ENCODE measurements around the gene GLT1D1. TPM values are rescaled to one million over a fixed set of nuclear protein-coding genes. Genes with fewer than 3 reads are reported as not detected.

Gene GLT1D1
- total RNA-seq, 4 donors from 2014 or later = not detected

DNA sequence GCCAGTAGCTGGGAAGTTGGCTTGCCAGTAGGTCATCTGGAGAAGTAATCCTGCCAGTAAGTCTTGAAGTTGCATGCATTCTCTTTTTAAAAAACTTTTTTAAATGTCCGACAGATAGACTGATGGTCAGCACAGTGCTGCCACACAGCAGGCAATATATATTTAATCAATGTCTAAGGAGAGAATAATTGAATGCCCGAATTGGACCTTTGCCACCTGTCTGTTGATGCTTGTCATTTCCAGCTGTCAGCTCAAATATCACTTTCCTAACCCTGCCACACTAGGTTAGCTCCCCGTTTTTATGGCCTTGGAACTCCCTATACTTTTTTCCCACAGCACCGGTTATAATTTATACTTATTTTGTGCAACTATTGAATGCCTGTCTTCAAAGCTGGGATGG is 27.4 kb upstream of the GLT1D1 start:
- in situ Hi-C loops (cut with MboI; ENCODE audit: low pct_ligation_motif_present in 1 of 4, low pct_unique_long_range_greater_than_20kb in 1 of 4, low sequenced_read_pairs in 3 of 4) = no loop called here
- TF ChIP-seq POLR2AphosphoS5 (IDR thresholded peaks at IDR 0.05) (no peak), EP300 (IDR thresholded peaks at IDR 0.05; ENCODE audit: low read depth) (no peak), POLR2A (IDR thresholded peaks at IDR 0.05) (no peak)
- TF ChIP-seq, protein P1, sequence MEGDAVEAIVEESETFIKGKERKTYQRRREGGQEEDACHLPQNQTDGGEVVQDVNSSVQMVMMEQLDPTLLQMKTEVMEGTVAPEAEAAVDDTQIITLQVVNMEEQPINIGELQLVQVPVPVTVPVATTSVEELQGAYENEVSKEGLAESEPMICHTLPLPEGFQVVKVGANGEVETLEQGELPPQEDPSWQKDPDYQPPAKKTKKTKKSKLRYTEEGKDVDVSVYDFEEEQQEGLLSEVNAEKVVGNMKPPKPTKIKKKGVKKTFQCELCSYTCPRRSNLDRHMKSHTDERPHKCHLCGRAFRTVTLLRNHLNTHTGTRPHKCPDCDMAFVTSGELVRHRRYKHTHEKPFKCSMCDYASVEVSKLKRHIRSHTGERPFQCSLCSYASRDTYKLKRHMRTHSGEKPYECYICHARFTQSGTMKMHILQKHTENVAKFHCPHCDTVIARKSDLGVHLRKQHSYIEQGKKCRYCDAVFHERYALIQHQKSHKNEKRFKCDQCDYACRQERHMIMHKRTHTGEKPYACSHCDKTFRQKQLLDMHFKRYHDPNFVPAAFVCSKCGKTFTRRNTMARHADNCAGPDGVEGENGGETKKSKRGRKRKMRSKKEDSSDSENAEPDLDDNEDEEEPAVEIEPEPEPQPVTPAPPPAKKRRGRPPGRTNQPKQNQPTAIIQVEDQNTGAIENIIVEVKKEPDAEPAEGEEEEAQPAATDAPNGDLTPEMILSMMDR (IDR thresholded peaks at IDR 0.05) = no peak
- Histone ChIP-seq H3K4me1 (peaks cover 6 to 29% (median 15%) of the 10 kb centered on the region in 4 donors), H3K36me3 (no peaks in the 10 kb centered on the region), H3K9me3 (no peaks in the 10 kb centered on the region), H3K27ac (no peak overlapping the region), H3K27me3 (no peaks in the 10 kb centered on the region), H3K4me3 (no peak overlapping the region)
- no peak for DNase-seq
- WGBS, 2 donors (ENCODE audit: low coverage in 1 of 2) = 73 to 86% methylated on average over 4 of the region's 4 CpGs
- intact Hi-C loops (cut with DNase I; ENCODE audit: low total_unique reads) = no loop called here

DNA sequence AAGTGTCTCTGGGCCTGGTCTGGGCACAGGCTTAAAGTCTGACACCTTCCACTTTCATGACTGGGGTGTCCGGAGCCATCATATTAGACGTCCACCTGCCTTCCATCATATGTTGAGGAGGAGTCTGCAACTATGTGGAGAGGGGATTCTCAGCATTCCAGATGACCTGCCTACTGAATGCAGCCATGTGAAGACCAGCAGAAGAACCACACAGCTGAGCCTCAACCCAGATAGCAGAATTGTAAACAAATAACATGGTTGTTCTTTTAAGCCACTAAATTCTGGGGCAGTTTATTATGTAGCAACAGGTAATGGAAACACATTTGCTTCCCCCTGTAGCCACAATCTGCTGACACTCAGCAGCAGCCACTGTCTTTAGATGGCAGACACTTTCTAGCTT is 25.6 kb upstream of the GLT1D1 start:
- DNase-seq = no peak
- H3K27ac ChIP-seq = no peak overlapping the region
- no peaks in the 10 kb centered on the region for H3K27me3 ChIP-seq
- intact Hi-C loops (cut with DNase I; ENCODE audit: low total_unique reads) (no loop called here), in situ Hi-C loops (cut with MboI; ENCODE audit: low pct_ligation_motif_present in 1 of 4, low pct_unique_long_range_greater_than_20kb in 1 of 4, low sequenced_read_pairs in 3 of 4) (no loop called here)
- no peak overlapping the region for H3K4me3 ChIP-seq
- 93% methylated on average over 2 of the region's 2 CpGs; no CpG with 5 or more reads in 1 of the 2 donors for WGBS, 2 donors (ENCODE audit: low coverage in 1 of 2)
- H3K9me3 ChIP-seq = no peaks in the 10 kb centered on the region
- H3K4me1 ChIP-seq = peaks cover 1 to 11% (median 6%) of the 10 kb centered on the region in 4 donors
- TF ChIP-seq POLR2AphosphoS5 (IDR thresholded peaks at IDR 0.05) (no peak), EP300 (IDR thresholded peaks at IDR 0.05; ENCODE audit: low read depth) (no peak), POLR2A (IDR thresholded peaks at IDR 0.05) (no peak)
- TF ChIP-seq, protein P1 (IDR thresholded peaks at IDR 0.05) = no peak
- H3K36me3 ChIP-seq = no peaks in the 10 kb centered on the region

DNA sequence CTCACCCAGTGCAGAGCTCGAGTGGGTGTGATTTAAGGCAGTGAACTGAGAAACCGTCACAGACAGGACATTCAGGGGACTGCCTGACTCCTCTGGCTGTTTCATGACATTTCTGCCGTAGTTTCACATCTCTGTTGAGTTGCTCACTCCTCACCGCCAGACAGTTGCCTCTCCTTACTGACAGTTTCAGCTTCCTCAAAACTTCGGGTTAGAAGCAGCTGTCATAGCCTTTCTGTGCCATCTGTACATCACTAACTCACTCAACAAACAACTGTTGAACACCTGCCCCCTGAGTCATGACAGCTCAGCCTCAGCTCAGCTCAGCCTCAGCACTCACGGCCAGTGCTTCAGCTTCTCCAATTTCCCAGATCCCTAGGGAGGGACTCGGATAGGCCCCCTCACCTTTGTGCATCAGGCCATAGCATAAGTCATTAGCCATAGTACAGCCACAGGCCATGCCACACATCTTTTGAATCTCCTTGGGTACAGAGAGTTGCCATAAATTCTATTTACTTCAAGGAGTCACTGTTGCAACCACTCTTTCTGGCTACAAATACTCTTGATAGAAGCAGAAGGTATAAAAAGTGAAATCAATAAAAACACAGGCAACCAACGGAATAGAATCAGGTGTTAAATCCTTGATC is 23.3 kb upstream of the GLT1D1 start:
- no peaks in the 10 kb centered on the region for H3K36me3 ChIP-seq
- TF ChIP-seq POLR2A (IDR thresholded peaks at IDR 0.05) (no peak), POLR2AphosphoS5 (IDR thresholded peaks at IDR 0.05) (no peak), EP300 (IDR thresholded peaks at IDR 0.05; ENCODE audit: low read depth) (no peak)
- TF ChIP-seq, protein P1 (IDR thresholded peaks at IDR 0.05) = no peak
- intact Hi-C loops (cut with DNase I; ENCODE audit: low total_unique reads) = no loop called here
- DNase-seq = peak; percentile 38
- no peak overlapping the region for H3K4me3 ChIP-seq
- 50 to 53% methylated on average over 1 to 8 of the region's 8 CpGs for WGBS, 2 donors (ENCODE audit: low coverage in 1 of 2)
- in situ Hi-C loops (cut with MboI; ENCODE audit: low pct_ligation_motif_present in 1 of 4, low pct_unique_long_range_greater_than_20kb in 1 of 4, low sequenced_read_pairs in 3 of 4) = no loop called here
- H3K27ac ChIP-seq = no peak overlapping the region
- H3K4me1 ChIP-seq = no peaks in the 10 kb centered on the region
- H3K9me3 ChIP-seq = no peaks in the 10 kb centered on the region
- H3K27me3 ChIP-seq = no peaks in the 10 kb centered on the region

DNA sequence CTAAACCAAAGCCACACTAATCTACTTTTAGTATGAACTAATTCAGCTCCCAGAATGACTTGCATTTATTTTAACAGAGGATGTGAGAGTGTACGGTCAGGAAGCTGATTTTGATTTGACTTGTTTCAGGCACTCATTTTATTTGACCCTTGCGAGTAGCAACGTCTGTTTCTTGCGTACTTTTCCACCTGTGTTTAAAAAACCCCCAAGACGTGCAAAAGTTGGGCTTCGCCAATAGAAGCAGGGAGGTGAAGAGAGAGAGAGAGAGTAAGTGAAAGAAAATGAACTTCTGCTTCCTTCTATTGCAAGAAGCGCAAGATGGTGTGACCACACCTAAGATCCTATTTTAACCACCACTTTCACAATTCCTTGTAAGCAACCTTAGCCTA is 22.8 kb upstream of the GLT1D1 start:
- intact Hi-C loops (cut with DNase I; ENCODE audit: low total_unique reads) = no loop called here
- Histone ChIP-seq H3K27ac (no peak overlapping the region), H3K9me3 (no peaks in the 10 kb centered on the region), H3K27me3 (no peaks in the 10 kb centered on the region), H3K4me1 (no peaks in the 10 kb centered on the region), H3K4me3 (no peak overlapping the region), H3K36me3 (no peaks in the 10 kb centered on the region)
- in situ Hi-C loops (cut with MboI; ENCODE audit: low pct_ligation_motif_present in 1 of 4, low pct_unique_long_range_greater_than_20kb in 1 of 4, low sequenced_read_pairs in 3 of 4) = no loop called here
- WGBS, 2 donors (ENCODE audit: low coverage in 1 of 2) = 70 to 76% methylated on average over 7 of the region's 7 CpGs
- no peak for TF ChIP-seq POLR2AphosphoS5 (IDR thresholded peaks at IDR 0.05)
- TF ChIP-seq EP300 (IDR thresholded peaks at IDR 0.05; ENCODE audit: low read depth) = no peak
- TF ChIP-seq, protein P1 (IDR thresholded peaks at IDR 0.05) = no peak
- no peak for TF ChIP-seq POLR2A (IDR thresholded peaks at IDR 0.05)
- no peak for DNase-seq

Data from transverse colon (tissue), 4 donors.